GM21381 (cell line): Measurements from ENCODE around the gene DCAF16.

ENCODE experiments used
- ATAC-seq: cut with Tn5 transposase; IDR thresholded peaks from one replicate; pipeline ENCODE4 v1.9.1; 2021; ENCODE audit warnings: mild to moderate bottlenecking, moderate library complexity; ENCODE audit not compliant: unreplicated experiment

DCAF16 gene

GRCh38 chr4:17785858-17786257 is 24.7 kb downstream of the DCAF16 start:
- no peak for ATAC-seq

- no peak for ATAC-seq
Measured at GRCh38 chr4:17781300-17782287, 29.0 kb downstream of the DCAF16 start, which contains the start of gene FAM184B. Gene FAM184B, minus strand, starts transcription at chr4:17781621. Its CDS starts 322 bp downstream, at chr4:17781299.

GRCh38 chr4:17780501-17781299 is 29.9 kb downstream of the DCAF16 start:
- no peak for ATAC-seq

GRCh38 chr4:17778431-17778830 is 32.1 kb downstream of the DCAF16 start:
- ATAC-seq: no peak

GRCh38 chr4:17773135-17773698 is 37.3 kb downstream of the DCAF16 start:
- ATAC-seq: no peak

GRCh38 chr4:17771284-17771908 is 39.2 kb downstream of the DCAF16 start:
- ATAC-seq: no peak

GRCh38 chr4:17770845-17771244 is 39.7 kb downstream of the DCAF16 start:
- no peak for ATAC-seq

- no peak for ATAC-seq
Measured at GRCh38 chr4:17769406-17770174, 41.0 kb downstream of the DCAF16 start.

GRCh38 chr4:17766826-17767458 is 43.6 kb downstream of the DCAF16 start:
- ATAC-seq: no peak

- no peak for ATAC-seq
Measured at GRCh38 chr4:17765514-17766286, 44.9 kb downstream of the DCAF16 start.

GRCh38 chr4:17763931-17764330 is 46.6 kb downstream of the DCAF16 start:
- ATAC-seq: no peak

GRCh38 chr4:17763416-17763815 is 47.1 kb downstream of the DCAF16 start:
- ATAC-seq: no peak

GRCh38 chr4:17762726-17763125 is 47.8 kb downstream of the DCAF16 start:
- ATAC-seq: no peak

GRCh38 chr4:17761062-17761461 is 49.5 kb downstream of the DCAF16 start:
- ATAC-seq: no peak

- ATAC-seq: no peak
Measured at GRCh38 chr4:17760626-17761025, 49.9 kb downstream of the DCAF16 start.

- no peak for ATAC-seq
Measured at GRCh38 chr4:17758485-17758884, 52.1 kb downstream of the DCAF16 start.

GRCh38 chr4:17757621-17758020 is 52.9 kb downstream of the DCAF16 start:
- no peak for ATAC-seq

- no peak for ATAC-seq
Measured at GRCh38 chr4:17753646-17754045, 56.9 kb downstream of the DCAF16 start.
